Hippocampal formation (tissue), 2 donors: Measurements from ENCODE around the gene ACOXL.

Experiments used
- DNase-seq, 2 donors: peaks; one replicate each; lab custom pipeline; 2025; lab: John Stamatoyannopoulos, UW

Gene ACOXL

DNA sequence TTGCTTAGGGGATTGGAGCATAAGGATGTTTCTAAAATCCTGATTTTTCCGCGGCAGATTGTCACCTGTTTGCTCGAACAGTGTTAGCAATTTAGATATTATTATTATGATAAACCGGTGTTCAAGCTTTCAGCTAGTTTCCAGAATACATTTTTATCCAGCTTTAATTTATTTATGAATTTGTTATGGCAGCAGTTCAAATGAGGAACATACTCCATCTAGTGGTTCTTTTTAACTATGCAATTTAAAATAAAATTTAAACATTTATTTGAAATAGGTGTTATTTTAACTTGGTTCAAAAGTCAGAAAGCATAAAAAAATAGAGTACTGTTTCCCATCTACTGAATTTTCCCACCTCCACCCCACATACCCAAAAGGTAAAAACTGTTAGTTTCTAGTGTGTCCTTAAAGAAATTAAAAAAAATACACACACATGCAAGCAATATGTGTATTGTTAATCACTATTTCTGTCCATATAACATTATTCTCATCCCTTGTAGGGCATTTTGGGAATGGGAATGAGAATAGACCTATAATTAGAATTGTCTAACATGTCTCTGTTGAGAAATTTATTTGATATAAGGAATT is 23.2 kb downstream of the ACOXL start:
- no peak for DNase-seq

DNA sequence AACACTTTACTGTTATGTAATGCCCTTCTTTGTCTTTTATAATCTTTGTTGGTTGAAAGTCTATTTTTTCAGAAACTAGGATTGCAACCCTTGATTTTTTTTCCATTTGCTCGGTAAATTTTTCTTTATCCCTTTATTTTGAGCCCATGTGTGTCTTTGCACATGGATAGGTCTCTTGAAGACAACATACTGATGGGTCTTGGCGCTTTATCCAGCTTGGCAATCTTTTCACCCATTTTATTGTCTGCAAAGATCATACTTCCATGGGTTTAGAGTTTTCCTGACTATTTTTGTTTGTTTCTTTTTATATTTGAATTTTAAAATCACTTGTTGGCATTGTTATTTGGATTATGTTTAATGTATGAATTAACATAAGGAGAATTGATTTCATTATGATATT is 27.0 kb downstream of the ACOXL start:
- DNase-seq: no peak

GRCh38 chr2:110764931-110765330 is 32.6 kb downstream of the ACOXL start:
- no peak for DNase-seq

DNA sequence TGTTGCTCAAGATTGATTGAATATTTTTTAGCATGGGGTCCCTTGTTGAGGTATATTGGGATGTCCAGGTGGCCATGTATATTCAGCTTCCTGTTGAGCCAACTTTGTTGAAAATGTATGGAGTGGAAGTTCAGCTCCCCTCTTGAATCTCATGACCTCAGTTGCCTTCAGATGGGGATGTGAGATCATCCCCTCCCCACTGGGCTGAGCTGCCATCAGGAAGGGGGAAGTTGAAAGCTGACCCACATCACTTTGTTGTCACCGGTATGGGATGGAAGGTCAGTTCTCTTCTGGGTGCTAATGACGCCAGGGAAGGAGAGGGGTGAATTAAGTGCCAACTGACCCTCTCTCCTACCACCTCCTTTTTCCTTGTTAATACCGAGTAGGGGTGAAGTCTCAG is 33.9 kb downstream of the ACOXL start:
- no peak for DNase-seq

GRCh38 chr2:110768591-110768990 is 36.2 kb downstream of the ACOXL start:
- DNase-seq: no peak

GRCh38 chr2:110770404-110770958 is 38.1 kb downstream of the ACOXL start:
- no peak for DNase-seq

DNA sequence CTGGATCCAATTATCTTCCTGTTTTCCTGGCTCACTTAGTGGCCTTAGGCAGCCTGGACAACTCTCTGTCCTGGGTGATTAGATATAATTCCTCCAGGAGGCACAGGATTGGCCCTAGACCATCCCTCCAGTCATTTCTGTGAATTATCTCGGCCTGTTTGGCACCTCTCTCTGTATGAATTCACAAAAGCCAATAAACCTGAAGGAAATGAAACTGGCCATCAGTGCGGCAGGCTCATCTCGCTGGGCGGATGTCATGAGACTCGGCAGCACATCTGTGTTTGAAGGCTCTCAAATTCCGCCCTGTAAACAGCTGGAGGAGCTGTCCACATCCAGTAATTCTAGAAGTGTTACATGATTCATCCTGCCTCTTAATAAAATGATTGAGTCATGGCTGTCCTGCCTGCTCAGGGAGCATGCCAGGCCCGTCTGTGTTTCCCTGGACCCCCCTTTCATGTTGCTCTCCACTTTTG is 38.6 kb downstream of the ACOXL start:
- no peak for DNase-seq

- no peak for DNase-seq
These were observed 39.4 kb downstream of the ACOXL start for GRCh38 chr2:110771547-110772382.

DNA sequence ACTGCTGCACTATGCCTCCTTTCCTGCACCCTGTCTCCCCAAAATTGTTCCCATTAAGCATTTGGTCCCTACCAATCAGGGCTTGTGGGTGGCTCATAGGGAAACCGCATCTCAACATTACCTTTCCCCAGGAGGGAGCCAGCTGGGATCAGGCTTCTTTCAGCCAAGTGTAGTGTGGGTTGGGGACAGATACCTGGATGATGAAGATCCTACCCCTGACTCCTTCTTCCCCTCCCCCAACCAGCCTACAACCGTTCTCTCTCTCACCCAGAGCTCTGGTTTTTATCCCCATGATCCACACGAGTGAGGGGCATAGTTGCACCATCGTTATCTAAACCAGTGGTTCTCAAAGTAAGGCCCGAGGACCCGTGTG is 40.0 kb downstream of the ACOXL start:
- DNase-seq: no peak

DNA sequence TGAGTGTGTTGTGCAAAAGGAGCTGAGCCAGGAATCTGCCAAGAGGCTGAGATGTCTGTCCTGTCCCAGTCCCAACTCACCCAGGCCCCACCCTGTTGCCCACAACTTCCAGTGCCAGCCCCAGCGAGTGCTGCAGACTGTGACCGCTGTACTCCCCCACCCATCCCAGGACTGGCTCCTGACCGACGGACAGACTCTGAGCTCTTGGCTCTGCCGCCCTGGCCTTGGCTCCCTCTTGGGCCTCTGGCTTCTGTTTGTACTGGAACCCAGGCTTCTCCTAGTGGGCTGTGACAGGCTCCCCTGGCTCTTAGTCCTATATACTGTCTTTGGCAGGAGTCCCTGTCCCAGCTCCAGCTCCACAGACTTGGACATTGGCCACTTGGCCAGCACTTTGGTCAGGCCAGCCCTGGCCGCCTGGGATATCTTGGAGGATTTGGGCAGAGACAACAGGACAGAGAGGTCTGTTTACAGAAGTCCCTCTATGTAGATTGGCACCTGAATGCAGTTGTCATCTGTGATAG is 41.1 kb downstream of the ACOXL start:
- DNase-seq: no peak

GRCh38 chr2:110774701-110775100 is 42.3 kb downstream of the ACOXL start:
- no peak for DNase-seq

- DNase-seq: peak in 1 of 2 donors; percentile 15
These were observed 45.3 kb downstream of the ACOXL start for GRCh38 chr2:110777531-110778311.

DNA sequence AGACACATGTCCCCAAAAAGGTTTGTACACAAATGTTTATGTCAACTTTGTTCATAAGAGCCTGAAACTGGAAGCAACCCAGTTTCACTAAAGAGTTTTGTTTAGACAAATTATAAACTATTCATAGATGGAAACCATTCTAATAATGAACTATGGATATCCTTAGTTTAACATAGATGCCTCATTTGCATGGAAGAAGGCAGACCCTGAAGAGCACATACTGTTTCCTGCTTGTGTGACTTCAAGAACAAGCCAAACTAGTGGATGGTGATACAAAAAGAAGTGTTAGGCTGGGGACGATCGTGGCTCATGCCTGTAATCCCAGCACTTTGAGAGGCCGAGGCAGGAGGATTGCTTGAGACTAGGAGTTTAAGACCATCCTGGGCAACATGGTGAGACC is 48.1 kb downstream of the ACOXL start:
- no peak for DNase-seq

DNA sequence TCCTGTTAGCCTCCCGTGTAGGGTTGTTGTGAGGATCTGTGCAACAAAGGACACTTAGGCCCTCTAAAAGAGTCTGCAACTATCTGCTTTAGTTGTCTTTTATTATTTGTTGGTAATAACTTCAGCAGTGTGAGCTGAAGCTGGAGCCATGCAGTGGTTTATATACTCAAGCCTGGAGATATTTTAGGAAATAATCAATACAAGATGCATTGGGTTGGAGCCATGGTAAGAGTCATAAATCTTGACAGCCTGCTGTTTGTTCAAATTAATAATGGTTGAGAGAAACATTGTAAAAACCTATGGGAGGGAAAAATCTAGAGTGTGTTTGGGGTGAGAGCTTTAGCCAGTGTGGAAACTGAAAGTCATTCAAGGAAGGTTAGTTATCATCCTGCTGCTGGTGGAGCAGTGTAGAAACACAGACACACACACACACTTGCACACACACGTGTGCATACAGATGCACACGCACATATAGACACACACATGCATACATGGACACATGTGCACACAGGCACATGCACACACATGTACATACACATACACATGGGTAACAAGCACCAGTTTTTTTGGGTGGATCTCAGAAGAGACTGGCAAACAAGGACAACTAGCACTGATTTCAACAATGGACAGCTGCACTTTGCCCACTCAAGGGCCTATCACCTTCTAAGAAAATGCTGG is 51.0 kb downstream of the ACOXL start:
- DNase-seq: no peak

GRCh38 chr2:110784047-110784631 is 51.8 kb downstream of the ACOXL start:
- no peak for DNase-seq

DNA sequence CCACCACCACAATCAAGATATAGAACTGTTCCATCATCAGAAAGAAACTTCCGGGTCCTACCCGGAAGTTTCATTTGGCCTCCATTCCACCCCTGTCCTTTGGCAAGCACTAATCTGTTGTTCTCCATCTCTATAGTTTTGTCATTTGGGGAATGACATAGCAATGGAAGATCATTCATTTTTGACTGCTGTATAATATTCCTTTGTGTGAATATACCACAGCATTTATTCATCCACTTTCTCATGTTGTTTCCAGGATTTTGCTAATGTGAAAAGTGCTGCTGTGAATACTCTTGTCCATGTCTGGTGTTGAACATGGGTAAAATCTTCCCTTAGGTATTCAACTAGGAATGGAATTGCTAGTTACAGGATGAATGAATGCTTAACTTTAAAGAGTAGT is 53.1 kb downstream of the ACOXL start:
- no peak for DNase-seq

- DNase-seq: no peak
These were observed 56.6 kb downstream of the ACOXL start for GRCh38 chr2:110788976-110789375.

DNA sequence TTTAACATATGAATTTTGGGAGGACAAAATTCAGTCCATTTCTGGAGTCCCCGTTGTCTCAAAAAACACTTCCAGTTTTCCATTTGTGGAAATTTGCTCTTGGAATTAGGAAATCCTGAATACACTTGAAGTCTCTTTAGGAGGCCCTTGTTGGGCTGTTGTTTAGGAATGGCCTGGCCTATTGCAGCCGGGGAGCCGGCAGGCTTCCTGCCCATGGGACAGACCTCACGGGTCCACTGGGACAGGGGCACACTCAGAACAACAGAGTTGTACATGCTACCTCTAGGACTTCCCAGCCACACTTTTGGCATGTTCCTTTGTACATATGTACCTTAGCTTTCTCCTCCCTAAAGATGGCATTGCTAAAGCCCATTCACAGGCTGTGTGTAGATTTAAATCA is 57.3 kb downstream of the ACOXL start:
- DNase-seq: no peak

- DNase-seq: no peak
These were observed 58.5 kb downstream of the ACOXL start for GRCh38 chr2:110790907-110791306.

GRCh38 chr2:110791435-110791834 is 59.1 kb downstream of the ACOXL start:
- no peak for DNase-seq

DNA sequence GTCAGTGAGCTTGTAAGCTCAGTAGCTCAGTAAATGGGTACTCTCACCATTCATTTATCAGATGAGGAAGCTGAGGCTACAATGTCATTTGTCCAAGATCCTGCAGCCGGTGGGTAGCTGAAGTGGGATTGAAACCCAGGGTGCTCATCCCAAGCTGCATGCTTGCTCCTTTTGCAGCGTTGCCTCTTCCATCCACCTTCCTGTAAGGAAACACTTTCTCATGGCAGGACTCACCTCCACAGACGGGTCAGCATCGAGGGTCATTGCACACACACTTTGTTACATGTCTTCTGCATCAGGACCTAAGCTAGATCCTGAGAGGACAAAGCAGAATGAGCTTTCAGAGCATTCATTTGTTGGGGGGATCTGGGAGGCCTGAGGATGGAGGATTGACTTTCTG is 60.7 kb downstream of the ACOXL start:
- DNase-seq: no peak
